T-cell (primary cell): ENCODE data around the gene BMPR1B. TPM values are rescaled to one million over a fixed set of nuclear protein-coding genes. Genes with fewer than 3 reads are reported as not detected.

Experiments
- ATAC-seq, 4 experiments: fragments of 200-7000 bp in 3 of 4; fragments of 150-1000 bp in 1 of 4; cut with Tn5 transposase; replicated peaks in 1 of 4; 1 replicate in 3 of 4; 2 replicates in 1 of 4; pipeline ENCODE4 v1.10.0; 2021; ENCODE audit warnings: moderate library complexity in 3 of 4, mild to moderate bottlenecking in 2 of 4, moderate number of reproducible peaks in 1 of 4
- CTCF ChIA-PET, 2 donors: fragments of 300-600 bp; sonication (Branson Sonifier 250); formaldehyde crosslinking; loops; one replicate each; lab custom pipeline; 2022; ENCODE audit warnings: antibody characterized with exemption in 2 of 2; lab: Charles Lee
- POLR2A ChIA-PET, 2 donors: fragments of 300-600 bp; sonication (Branson Sonifier 250); formaldehyde crosslinking; loops; one replicate each; lab custom pipeline; 2022; ENCODE audit warnings: antibody characterized with exemption in 2 of 2; lab: Charles Lee
- DNase-seq, 35 experiments: peaks; one replicate each; pipeline versions ENCODE4 v3.0.0 to v3.0.0-alpha.2; 2013 to 2023
- H3K27ac ChIP-seq: one replicate; pipeline ENCODE4 v1.5.1; 2013; ENCODE audit warnings: low read length
- H3K27me3 ChIP-seq, 2 experiments: replicated peaks in 1 of 2; 1 replicate in 1 of 2; 2 replicates in 1 of 2; pipeline versions ENCODE4 v1.6.1 to v1.7.0; 2013; ENCODE audit warnings: low read length in 1 of 2, mixed read lengths in 1 of 2; ENCODE audit not compliant: control insufficient read depth in 2 of 2, insufficient read depth in 2 of 2; ENCODE audit errors: extremely low read depth in 1 of 2
- H3K36me3 ChIP-seq, 2 donors: 1 replicate in 1 of 2; 2 replicates in 1 of 2; pipeline versions ENCODE4 v1.6.1 to v1.7.0; 2013; ENCODE audit warnings: low read length in 1 of 2; ENCODE audit not compliant: control insufficient read depth in 2 of 2, insufficient read depth in 1 of 2; ENCODE audit errors: extremely low read depth in 1 of 2
- H3K4me1 ChIP-seq, 2 experiments: 1 replicate in 1 of 2; 2 replicates in 1 of 2; pipeline versions ENCODE4 v1.6.1 to v1.7.0; 2013; ENCODE audit warnings: low read length in 2 of 2, mixed read lengths in 1 of 2; ENCODE audit not compliant: insufficient read depth in 2 of 2, control insufficient read depth in 1 of 2; ENCODE audit errors: extremely low read depth in 1 of 2
- H3K4me3 ChIP-seq, 2 donors: 1 replicate in 1 of 2; 2 replicates in 1 of 2; pipeline versions ENCODE4 v1.5.1 to v1.7.0; 2013; ENCODE audit warnings: mild to moderate bottlenecking in 2 of 2, low read length in 1 of 2, moderate library complexity in 1 of 2; ENCODE audit not compliant: control insufficient read depth in 1 of 2; ENCODE audit errors: extremely low read depth in 1 of 2
- H3K9me3 ChIP-seq: 2 replicates; pipeline ENCODE4 v1.7.0; 2013
- H3K27ac Mint-ChIP-seq, 2 donors: one replicate each; pipeline ENCODE4 v1.8.0; 2020 to 2021; ENCODE audit warnings: mild to moderate bottlenecking in 2 of 2, mixed read lengths in 2 of 2
- H3K27me3 Mint-ChIP-seq, 2 donors: one replicate each; pipeline ENCODE4 v1.8.0; 2021 to 2022; ENCODE audit warnings: mixed read lengths in 2 of 2
- H3K36me3 Mint-ChIP-seq: one replicate; pipeline ENCODE4 v1.8.0; 2021; ENCODE audit warnings: mixed read lengths
- H3K4me1 Mint-ChIP-seq, 3 donors: one replicate each; pipeline ENCODE4 v1.8.0; 2020 to 2022; ENCODE audit warnings: mixed read lengths in 3 of 3, mild to moderate bottlenecking in 1 of 3
- H3K4me3 Mint-ChIP-seq, 3 donors: one replicate each; pipeline ENCODE4 v1.8.0; 2020 to 2022; ENCODE audit warnings: mild to moderate bottlenecking in 3 of 3, mixed read lengths in 3 of 3, moderate library complexity in 3 of 3
- H3K9me3 Mint-ChIP-seq, 3 donors: one replicate each; pipeline ENCODE4 v1.8.0; 2020 to 2022; ENCODE audit warnings: mixed read lengths in 3 of 3
- WGBS: methylation state at CpG from one replicate; pipeline ENCODE4 v1.1.5; 2013; ENCODE audit warnings: missing lambda C conversion rate; ENCODE audit not compliant: insufficient coverage; 5-methylcytosine and 5-hydroxymethylcytosine counted together
- total RNA-seq, 35 experiments: library from RNA in 6 of 35; stranded (reverse) in 6 of 35; fragments of 120-200 nt in 1 of 35; gene quantifications; one replicate each; pipeline versions ENCODE4 v1.2.1 to v1.2.4 and lab custom pipeline; 2013 to 2026

The BMPR1B gene
- total RNA-seq, 5 donors from 2014 or later (not counting 1 experiment from before 2014, with no cell fraction given): 0.09 to 0.36 (median 0.28) TPM; not detected in 2

DNA sequence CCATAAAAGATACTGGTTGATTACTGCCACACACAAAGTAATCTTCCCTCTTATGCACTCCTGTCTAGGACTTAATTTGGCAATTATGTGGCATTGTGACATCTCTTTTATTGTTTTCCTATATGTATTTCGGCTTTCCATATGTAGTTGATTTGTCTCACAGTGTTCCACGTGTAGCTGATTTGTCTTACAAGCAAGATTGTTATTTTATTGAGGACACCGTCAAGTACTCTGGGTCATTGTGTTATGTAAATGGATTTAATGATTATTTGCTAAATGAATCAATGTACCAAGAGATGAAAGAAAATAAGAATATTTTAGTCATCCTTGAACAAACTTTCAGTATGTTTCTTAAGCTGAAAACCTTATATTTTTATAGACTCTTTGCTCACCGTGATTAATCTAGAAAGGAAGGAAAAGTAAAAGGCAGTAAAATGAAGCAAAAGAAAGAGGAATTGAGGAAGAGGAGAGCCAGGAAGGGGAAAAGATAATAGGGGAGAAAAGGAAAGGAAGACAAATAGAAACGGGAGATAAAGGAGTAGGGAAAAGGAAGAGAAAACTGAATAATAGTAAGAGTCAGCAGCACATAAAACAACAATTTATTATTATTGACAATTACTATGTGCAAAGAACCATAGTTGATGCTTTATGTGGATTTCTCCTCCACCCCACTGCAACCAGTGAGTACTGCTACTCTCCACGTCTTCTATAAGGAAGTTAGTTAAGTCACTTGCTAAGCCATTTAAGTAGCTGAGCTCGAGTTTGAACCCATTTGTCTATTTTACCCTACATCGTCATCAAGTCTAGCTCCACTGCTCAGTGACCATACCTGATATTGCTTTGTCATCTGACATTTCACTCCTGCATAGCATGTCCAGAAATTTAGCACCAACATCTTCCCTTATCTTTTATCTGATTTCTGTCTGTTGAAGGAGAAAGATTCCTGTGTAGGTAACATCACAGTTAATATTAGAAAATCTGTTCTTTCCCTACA, 336.5 kb downstream of the BMPR1B start:
- H3K4me3 ChIP-seq: no peak overlapping the region
- Mint-ChIP-seq H3K36me3 (no peaks in the 10 kb centered on the region), H3K27me3 (no peaks in the 10 kb centered on the region), H3K27ac (no peak overlapping the region), H3K4me3 (no peak overlapping the region), H3K9me3 (no peaks in the 10 kb centered on the region), H3K4me1 (peaks cover 2 to 21% (median 5%) of the 10 kb centered on the region in 3 donors)
- H3K4me1 ChIP-seq: peaks cover 0 to 8% of the 10 kb centered on the region in 2 experiments
- ATAC-seq: no peak
- no peak for DNase-seq
- WGBS: 77% methylated on average over 4 of the region's 8 CpGs
- H3K27ac ChIP-seq: no peak overlapping the region
- CTCF ChIA-PET: no interaction called here
- H3K9me3 ChIP-seq: no peaks in the 10 kb centered on the region
- H3K36me3 ChIP-seq: no peaks in the 10 kb centered on the region
- no peaks in the 10 kb centered on the region for H3K27me3 ChIP-seq
- POLR2A ChIA-PET: interaction anchor here in 1 of 2 donors (0.5 kb wide), 1 partner anchor 1848 kb away, joined by 4 read pairs; no protein-coding TSS in a partner anchor

DNA sequence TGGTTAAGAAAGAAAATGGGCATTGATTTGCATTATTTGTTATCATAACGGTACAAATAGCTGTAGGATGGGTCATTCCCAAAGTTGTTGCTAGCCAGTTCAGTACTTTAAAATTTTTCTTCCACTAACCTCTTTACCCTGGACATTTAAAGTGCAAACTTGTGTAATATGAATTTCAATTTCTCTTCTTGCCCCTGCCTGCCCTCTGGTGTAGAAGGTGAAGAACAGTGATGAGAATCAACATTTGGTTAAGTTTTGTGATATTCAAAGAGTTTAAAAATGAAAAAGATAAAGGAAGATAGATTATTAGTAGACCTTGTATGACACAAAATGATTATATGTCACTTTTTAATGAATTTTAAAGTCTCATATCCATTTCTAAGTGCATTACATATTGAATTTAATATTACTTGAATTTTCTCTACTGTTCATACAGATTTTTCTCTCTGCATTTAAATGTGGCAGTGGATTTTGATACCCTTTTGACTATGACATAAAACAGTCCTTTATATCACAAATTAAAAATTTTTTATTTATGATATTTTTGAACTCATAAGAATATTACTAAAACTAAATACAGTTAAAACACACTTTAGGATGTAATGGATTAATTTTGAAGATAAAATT, 337.7 kb downstream of the BMPR1B start:
- no peaks in the 10 kb centered on the region for H3K36me3 Mint-ChIP-seq
- ChIA-PET CTCF (no interaction called here), POLR2A (no interaction called here)
- H3K27ac Mint-ChIP-seq: no peak overlapping the region
- Histone ChIP-seq H3K36me3 (no peaks in the 10 kb centered on the region), H3K27ac (no peak overlapping the region), H3K27me3 (no peaks in the 10 kb centered on the region), H3K4me1 (peaks cover 0 to 8% of the 10 kb centered on the region in 2 experiments), H3K4me3 (no peak overlapping the region), H3K9me3 (no peaks in the 10 kb centered on the region)
- H3K27me3 Mint-ChIP-seq: peaks cover 0 to 4% of the 10 kb centered on the region in 2 donors
- ATAC-seq (no peak), DNase-seq (peak in 1 of 35 experiments; percentile 5)
- no peaks in the 10 kb centered on the region for H3K9me3 Mint-ChIP-seq
- no CpG with 5 or more reads among the region's 1 CpG for WGBS
- peaks cover 2 to 21% (median 5%) of the 10 kb centered on the region in 3 donors for H3K4me1 Mint-ChIP-seq
- no peak overlapping the region for H3K4me3 Mint-ChIP-seq

DNA sequence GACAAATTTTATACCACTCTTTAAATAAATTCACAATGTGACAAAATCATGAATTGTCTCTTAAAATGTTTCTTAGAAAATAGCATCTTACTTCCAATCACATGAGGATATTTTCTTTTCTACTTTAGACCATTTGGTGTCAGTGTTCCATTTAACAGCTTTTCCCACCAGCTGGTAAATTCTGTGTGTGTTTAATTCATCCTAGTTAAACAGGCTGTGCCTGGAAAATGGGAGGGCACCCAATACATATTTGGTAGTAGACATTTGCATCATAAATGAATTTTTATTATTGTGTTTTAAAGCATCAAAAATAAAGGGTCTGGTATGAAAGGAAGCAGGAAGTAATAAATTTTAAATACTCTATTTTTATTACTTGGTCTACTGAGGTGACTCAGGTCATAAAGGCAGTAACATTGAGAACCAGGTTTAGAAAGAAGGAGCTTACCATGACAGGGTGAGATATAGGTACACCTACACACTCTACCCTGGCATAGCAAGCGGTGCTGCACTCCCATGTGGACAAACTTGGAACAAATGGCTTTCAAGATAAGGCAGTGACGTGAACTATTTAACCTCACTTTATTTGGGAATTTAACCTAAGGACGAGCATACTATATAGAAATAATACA, 344.5 kb downstream of the BMPR1B start:
- Histone ChIP-seq H3K36me3 (no peaks in the 10 kb centered on the region), H3K4me3 (no peak overlapping the region), H3K27ac (no peak overlapping the region), H3K27me3 (no peaks in the 10 kb centered on the region), H3K4me1 (no peaks in the 10 kb centered on the region), H3K9me3 (no peaks in the 10 kb centered on the region)
- Mint-ChIP-seq H3K4me1 (no peaks in the 10 kb centered on the region), H3K4me3 (no peak overlapping the region), H3K36me3 (no peaks in the 10 kb centered on the region), H3K9me3 (no peaks in the 10 kb centered on the region), H3K27ac (no peak overlapping the region), H3K27me3 (peaks cover 0 to 5% of the 10 kb centered on the region in 2 donors)
- WGBS: no CpG with 5 or more reads among the region's 3 CpGs
- ATAC-seq (no peak), DNase-seq (no peak)
- CTCF ChIA-PET: interaction anchor here in 1 of 2 donors (0.5 to 0.6 kb wide), 2 partner anchors 419 to 883 kb away, joined by 3 read pairs; no protein-coding TSS in a partner anchor
- POLR2A ChIA-PET: no interaction called here

DNA sequence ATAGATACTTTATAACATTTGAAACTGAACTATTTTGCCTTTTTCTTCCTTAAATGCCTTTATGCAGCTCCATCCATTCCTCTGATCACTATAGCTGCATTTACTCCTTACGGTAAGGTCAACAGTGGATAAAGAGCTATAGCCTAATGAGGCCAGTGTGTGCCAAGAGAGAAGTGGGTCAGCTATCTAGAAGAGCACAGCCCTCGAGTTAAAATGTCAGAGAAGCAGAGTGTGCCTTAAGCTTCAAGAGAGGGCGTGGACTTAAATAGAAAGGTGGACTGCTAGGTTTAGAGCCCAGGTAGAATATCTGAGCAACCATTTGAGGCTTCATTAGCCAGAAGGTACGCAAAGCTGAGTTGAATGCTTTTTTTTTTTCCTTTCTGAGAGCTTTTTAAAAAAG, 347.4 kb downstream of the BMPR1B start:
- CTCF ChIA-PET: interaction anchor here in 1 of 2 donors (0.6 kb wide), 1 partner anchor 1827 kb away, joined by 4 read pairs; no protein-coding TSS in a partner anchor
- Histone ChIP-seq H3K9me3 (no peaks in the 10 kb centered on the region), H3K27me3 (no peaks in the 10 kb centered on the region), H3K36me3 (no peaks in the 10 kb centered on the region), H3K4me3 (no peak overlapping the region), H3K27ac (no peak overlapping the region), H3K4me1 (no peaks in the 10 kb centered on the region)
- 54% methylated on average over 2 of the region's 4 CpGs for WGBS
- H3K4me3 Mint-ChIP-seq: no peak overlapping the region
- H3K27ac Mint-ChIP-seq: no peak overlapping the region
- no peaks in the 10 kb centered on the region for H3K36me3 Mint-ChIP-seq
- POLR2A ChIA-PET: interaction anchor here in 1 of 2 donors (0.6 kb wide), 1 partner anchor 19 kb away, joined by 3 read pairs; no protein-coding TSS in a partner anchor
- no peaks in the 10 kb centered on the region for H3K9me3 Mint-ChIP-seq
- no peak for ATAC-seq
- DNase-seq: no peak
- peaks cover 0 to 2% of the 10 kb centered on the region in 2 donors for H3K27me3 Mint-ChIP-seq
- H3K4me1 Mint-ChIP-seq: no peaks in the 10 kb centered on the region

DNA sequence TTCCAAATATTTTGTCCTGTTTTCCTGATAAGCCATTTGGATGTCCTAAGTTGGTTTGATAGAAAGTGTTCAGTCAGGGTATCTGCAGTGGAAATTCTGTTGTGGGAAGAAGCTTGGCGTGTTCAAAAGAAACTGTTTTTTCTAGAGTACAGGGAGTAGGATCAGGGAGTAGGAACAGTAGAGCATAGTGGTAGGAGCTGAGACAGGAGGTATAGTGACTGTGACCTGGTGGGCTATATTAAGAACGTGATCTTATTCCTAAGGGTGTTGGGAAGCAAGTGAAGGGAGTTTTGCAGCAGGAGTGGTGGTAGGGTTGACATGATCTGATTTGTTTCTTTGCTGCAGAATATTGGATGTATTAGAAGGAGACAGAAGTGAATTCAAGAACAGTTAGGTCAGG, 348.2 kb downstream of the BMPR1B start:
- Mint-ChIP-seq H3K36me3 (no peaks in the 10 kb centered on the region), H3K27me3 (no peaks in the 10 kb centered on the region), H3K9me3 (no peaks in the 10 kb centered on the region), H3K4me3 (no peak overlapping the region), H3K4me1 (no peaks in the 10 kb centered on the region), H3K27ac (no peak overlapping the region)
- ChIA-PET CTCF (interaction anchor here in 1 of 2 donors (0.6 kb wide), 1 partner anchor 1826 kb away, joined by 4 read pairs; no protein-coding TSS in a partner anchor), POLR2A (no interaction called here)
- H3K27me3 ChIP-seq: no peaks in the 10 kb centered on the region
- H3K36me3 ChIP-seq: no peaks in the 10 kb centered on the region
- H3K4me3 ChIP-seq: no peak overlapping the region
- no peaks in the 10 kb centered on the region for H3K4me1 ChIP-seq
- 75% methylated on average over 2 of the region's 2 CpGs for WGBS
- no peak for ATAC-seq
- no peak for DNase-seq
- H3K27ac ChIP-seq: no peak overlapping the region
- no peaks in the 10 kb centered on the region for H3K9me3 ChIP-seq

DNA sequence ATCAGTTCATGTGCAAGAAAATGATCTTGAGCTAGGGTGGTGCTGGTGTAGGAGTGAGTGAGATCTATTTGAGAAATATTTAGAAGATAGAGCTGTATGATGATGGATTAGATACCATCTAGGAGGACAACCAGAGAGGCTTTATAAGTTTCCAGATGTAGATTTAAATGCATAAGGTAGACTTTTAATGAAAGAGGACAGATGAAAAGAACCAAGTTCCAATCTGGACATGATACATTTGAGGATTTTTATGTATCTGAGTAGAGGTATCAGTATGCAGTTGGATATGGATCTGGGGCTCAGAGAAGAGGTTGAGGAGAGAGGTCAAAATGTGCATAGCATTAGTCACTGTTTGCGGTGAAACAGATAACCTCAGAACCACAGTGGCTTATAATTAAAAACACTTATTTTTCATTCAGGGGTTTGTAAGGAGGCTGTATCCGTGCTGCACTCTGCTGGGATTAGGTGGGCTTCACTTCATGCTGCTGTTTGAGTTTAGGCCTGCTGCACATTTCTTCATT, 348.7 kb downstream of the BMPR1B start:
- ATAC-seq (no peak), DNase-seq (no peak)
- POLR2A ChIA-PET: no interaction called here
- Histone ChIP-seq H3K4me3 (no peak overlapping the region), H3K27me3 (no peaks in the 10 kb centered on the region), H3K9me3 (no peaks in the 10 kb centered on the region), H3K4me1 (no peaks in the 10 kb centered on the region), H3K27ac (no peak overlapping the region), H3K36me3 (no peaks in the 10 kb centered on the region)
- H3K27ac Mint-ChIP-seq: no peak overlapping the region
- H3K4me3 Mint-ChIP-seq: no peak overlapping the region
- H3K27me3 Mint-ChIP-seq: no peaks in the 10 kb centered on the region
- CTCF ChIA-PET: no interaction called here
- WGBS: no CpG with 5 or more reads among the region's 2 CpGs
- H3K4me1 Mint-ChIP-seq: no peaks in the 10 kb centered on the region
- no peaks in the 10 kb centered on the region for H3K9me3 Mint-ChIP-seq
- H3K36me3 Mint-ChIP-seq: no peaks in the 10 kb centered on the region
